Measurements from ENCODE around the gene PYM1.

PYM1 gene

DNA sequence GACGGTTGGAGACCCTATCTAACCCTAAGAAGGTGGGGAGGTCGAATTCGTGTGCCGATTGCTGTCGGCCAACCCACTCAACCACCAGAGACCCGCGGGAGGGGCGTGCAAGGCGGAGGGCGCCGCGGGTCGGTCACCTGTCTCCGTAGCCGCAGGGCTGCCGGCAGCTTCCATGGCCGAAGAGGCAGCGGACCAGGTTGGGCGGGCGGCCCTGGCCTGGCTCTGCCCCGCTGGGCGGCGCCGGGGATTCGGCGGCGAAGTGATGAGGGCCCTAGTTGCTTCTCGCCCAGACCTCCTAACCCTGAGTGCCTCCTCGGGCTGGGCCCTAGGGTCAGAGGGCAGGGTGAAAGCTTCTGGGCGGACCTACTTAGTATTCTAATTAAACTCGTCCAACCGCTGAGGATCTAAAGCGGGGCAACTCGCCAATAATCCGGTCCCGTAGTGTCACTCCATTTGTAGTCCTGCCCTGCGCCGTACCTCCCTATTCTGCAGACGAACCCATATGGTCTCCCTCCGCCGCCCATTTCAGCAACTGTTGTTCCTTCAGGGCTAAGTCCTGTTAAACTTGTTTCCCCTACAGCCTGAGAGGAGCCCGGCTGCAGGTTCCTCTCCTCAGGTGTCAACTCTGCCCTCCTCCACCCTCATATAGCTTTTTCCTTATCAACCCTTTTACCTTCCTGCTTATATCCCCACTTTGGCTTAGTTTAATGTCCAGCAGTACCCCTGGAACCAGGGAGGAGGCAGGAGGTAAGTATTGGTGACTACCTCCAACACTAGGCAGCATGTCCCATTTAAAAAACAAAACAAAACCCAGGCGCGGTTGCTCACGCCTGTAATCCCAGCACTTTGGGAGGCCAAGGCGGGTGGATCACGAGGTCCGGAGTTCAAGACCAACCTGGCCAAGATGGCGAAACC is at the start of gene PYM1:
PYM1 (minus strand) TSS at position 307 of the 915 bp plus-strand sequence; CDS start at position 174, 133 bp downstream.
- DNase-seq, result peak; percentile 82

DNA sequence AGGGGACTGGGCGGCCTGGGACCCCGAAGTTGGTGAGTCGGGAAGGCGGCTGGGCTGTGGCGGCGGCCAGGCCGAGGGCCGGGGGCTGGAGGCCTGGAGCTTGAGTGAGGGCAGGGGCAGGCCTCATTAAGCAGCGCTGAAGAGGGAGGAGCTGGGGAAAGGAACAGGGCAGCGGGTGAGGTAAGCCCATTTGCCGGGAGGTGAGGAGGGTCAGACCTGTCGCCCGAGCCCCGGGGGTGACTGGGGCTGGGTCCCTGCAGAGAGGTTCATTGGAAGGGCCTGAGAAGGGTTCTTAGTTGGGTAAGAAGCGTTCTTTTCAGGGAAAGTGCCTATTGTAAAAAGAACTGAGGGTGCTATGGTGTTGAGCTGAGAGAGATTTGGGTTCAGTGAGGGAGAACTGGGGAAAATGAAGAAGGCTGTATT is 46.6 kb upstream of the PYM1 start:
- peak; percentile 43 for DNase-seq

GRCh38 chr12:55973599-55974307 is 46.1 kb upstream of the PYM1 start, which contains the start of gene RAB5B:
RAB5B (plus strand) TSS chr12:55974078; CDS start chr12:55986961, 12,883 bp downstream.
- DNase-seq, result peak; percentile 100

- DNase-seq, result no peak
Measured at GRCh38 chr12:55972911-55973598, 45.4 kb upstream of the PYM1 start.

GRCh38 chr12:55972456-55972855 is 44.8 kb upstream of the PYM1 start:
- no peak for DNase-seq

GRCh38 chr12:55972042-55972441 is 44.3 kb upstream of the PYM1 start:
- DNase-seq, result no peak

GRCh38 chr12:55970775-55971174 is 43.1 kb upstream of the PYM1 start:
- no peak for DNase-seq

DNA sequence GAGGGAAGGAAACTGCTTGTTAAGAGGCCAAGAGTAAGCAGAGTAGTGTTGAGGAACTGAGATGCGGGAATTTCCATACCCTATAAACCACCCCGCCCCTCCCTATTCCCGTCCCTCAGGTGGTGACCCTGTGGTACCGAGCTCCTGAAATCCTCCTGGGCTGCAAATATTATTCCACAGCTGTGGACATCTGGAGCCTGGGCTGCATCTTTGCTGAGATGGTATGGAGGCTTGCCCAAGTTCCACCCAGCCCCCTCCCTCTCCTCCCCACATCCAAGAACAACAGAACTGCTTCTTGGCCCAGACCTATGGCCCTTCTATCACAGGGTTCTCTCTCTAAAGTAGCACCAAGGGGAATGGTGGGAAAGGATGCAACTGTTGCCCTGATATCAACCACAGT is 41.7 kb upstream of the PYM1 start:
- DNase-seq, result no peak

GRCh38 chr12:55966408-55967281 is 39.0 kb upstream of the PYM1 start, which contains the start of gene CDK2:
CDK2 (plus strand) TSS chr12:55966830; CDS start chr12:55967009, 179 bp downstream.
- peak; percentile 75 for DNase-seq

GRCh38 chr12:55965941-55966407 is 38.3 kb upstream of the PYM1 start, which contains the start of gene PMEL:
PMEL (minus strand) TSS chr12:55966042; CDS start chr12:55966011, 31 bp downstream.
- no peak for DNase-seq

DNA sequence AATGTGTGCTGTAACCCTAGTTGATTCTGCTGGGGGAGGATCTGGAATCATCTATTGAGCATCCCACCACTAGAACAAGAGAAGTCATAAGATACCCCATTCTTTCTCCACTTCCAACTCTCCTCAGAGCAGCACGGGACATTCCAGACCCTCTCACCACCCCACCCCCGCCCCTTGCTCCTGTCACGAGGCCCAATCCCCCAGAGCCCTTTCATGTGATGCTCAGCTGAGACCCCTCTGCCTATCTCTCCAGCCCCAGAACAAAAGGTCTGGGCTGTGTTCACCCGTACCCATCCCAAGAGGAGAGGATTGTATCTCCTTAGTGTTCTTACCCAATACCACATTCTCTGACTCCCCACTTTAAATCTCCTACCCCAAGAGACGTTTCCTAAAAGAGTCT is 37.5 kb upstream of the PYM1 start:
- DNase-seq, result no peak

- no peak for DNase-seq
Measured at GRCh38 chr12:55963760-55964159, 36.1 kb upstream of the PYM1 start.

DNA sequence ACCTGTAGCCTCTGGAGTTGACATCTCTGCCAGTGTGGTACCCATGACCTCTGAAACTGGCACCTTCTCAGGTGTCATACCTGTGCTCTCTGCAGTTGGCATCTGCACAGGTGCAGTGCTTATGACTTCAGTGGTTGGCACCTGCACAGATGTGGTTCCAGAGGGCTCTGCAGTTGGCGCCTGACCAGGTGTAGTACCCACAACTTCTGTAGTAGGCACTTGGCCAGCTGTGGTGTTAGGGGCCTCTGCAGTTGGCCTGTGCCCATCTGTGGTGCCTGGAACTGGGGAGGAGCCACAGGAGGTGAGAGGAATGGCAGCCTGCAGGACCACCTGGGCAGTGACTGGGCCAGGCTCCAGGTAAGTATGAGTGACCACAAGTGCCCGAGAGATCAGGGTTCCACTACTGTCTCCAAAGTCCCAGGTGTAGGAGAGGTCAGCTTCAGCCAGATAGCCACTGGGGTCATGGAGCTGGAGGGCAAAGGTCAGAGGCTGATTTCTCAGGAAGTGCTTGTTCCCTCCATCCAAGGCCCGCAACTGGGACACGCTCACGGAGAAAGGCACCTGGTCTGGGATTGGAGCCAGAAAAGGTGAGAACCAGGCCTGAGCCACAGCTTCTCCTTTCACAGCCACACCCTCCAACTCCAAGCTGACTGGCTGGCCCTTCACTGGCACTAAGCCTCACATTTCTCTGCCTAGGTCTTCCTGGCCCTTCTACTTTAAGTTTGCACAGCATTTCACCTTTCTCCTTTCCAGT is 29.6 kb upstream of the PYM1 start:
- no peak for DNase-seq

GRCh38 chr12:55955800-55956508 is 28.3 kb upstream of the PYM1 start:
- DNase-seq, result no peak

DNA sequence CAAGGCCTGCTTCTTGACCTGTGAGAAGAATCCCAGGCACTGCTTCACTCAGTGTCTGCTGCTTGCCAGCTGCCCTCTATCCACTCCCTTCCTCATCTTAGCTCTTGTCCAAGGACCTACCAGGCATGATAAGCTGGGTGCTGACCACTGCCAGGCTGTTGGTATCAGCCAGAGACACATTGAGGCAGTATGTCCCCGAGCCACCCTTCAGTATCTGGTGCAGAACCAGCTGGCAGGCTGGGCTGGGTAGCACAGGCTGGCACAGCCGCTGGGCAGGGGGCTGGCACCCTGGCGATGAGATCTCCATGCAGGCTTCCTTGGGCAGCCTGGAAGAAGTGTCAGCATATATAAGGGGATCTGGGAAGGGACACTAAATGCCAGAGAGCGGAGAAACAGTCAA is 27.6 kb upstream of the PYM1 start:
- no peak for DNase-seq

GRCh38 chr12:55946553-55946952 is 18.9 kb upstream of the PYM1 start:
- DNase-seq, result no peak

GRCh38 chr12:55942577-55943136 is 15.0 kb upstream of the PYM1 start:
- DNase-seq, result no peak

DNA sequence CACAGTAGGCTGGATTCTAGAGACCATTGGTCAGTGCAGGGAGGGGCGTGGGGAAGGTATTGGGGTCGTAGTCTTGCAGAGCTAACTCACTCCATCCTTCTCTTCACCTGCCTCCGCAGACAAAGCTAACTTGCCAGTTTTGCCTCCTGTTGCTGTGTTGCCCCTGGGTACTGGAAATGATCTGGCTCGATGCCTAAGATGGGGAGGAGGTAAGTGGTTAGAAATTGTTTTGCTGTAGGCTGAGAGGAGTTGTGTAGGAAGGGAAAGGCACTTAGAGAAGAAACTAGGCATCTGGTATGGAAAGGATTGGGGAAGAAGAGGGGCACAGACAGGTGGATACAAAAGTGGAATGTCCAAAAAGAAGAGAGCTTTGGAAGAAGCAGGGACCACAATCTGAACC is 14.4 kb upstream of the PYM1 start:
- no peak for DNase-seq

- peak; percentile 82 for DNase-seq
Measured at GRCh38 chr12:55940065-55940732, 12.5 kb upstream of the PYM1 start.
